HepG2 (cell line): ENCODE results near the gene RPS6KA3.

ENCODE experiments used
- EZH2 ChIP-seq: conservative IDR thresholded peaks from 2 replicates; pipeline ENCODE4 v1.6.1; 2012; ENCODE audit warnings: mild to moderate bottlenecking, low read depth, low read length, moderate library complexity
- SALL2 ChIP-seq: sonication (generic); formaldehyde crosslinking; IDR thresholded peaks from 2 replicates; pipeline ENCODE4 v1.8.1; 2023; ENCODE audit warnings: mild to moderate bottlenecking, missing genetic modification reagents, inconsistent platforms
- TOE1 ChIP-seq: sonication (generic); formaldehyde crosslinking; IDR thresholded peaks from 2 replicates; pipeline ENCODE4 v1.4.0; 2020; ENCODE audit warnings: mild to moderate bottlenecking, missing genetic modification reagents
- ZFP36L1 ChIP-seq: sonication (generic); formaldehyde crosslinking; IDR thresholded peaks from 2 replicates; pipeline ENCODE4 v1.8.0; 2022; ENCODE audit warnings: mild to moderate bottlenecking, missing genetic modification reagents, moderate library complexity
- ZNF703 ChIP-seq: sonication (generic); formaldehyde crosslinking; IDR thresholded peaks from 2 replicates; pipeline ENCODE4 v1.5.1; 2020; ENCODE audit warnings: missing genetic modification reagents, mild to moderate bottlenecking, moderate library complexity, borderline replicate concordance
- ZSCAN20 ChIP-seq: sonication (generic); formaldehyde crosslinking; IDR thresholded peaks from 2 replicates; pipeline ENCODE4 v1.4.0; 2020; ENCODE audit warnings: missing genetic modification reagents, mild to moderate bottlenecking, borderline replicate concordance
- TF ChIP-seq, protein P1 (sequence below): sonication (generic); formaldehyde crosslinking; IDR thresholded peaks from 2 replicates; pipeline ENCODE4 v1.5.1; 2020; ENCODE audit warnings: missing genetic modification reagents, mild to moderate bottlenecking, borderline replicate concordance
- TF ChIP-seq, protein P2 (sequence below): sonication (generic); formaldehyde crosslinking; IDR thresholded peaks from 2 replicates; pipeline ENCODE4 v1.5.0; 2020; ENCODE audit warnings: mild to moderate bottlenecking, missing genetic modification reagents, moderate library complexity

DNA sequence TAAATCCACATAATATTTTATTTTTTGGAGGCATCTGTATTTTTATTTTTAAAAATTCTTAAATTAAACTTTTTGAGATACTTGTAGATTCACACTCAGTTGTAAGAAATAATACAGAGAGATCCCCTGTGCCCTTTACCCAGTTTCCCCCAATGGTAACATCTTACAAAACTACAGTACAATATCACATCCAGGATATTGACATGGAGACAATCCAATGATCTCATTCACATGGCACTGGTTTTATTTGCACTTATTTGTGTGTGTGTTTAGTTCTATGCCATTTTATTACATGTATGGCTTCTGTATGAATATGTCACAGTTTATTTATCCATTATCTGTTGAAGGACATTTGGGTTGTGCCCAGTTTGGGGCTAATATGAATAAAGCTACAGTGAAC, 89.6 kb downstream of the RPS6KA3 start:
- TF ChIP-seq, protein P1, sequence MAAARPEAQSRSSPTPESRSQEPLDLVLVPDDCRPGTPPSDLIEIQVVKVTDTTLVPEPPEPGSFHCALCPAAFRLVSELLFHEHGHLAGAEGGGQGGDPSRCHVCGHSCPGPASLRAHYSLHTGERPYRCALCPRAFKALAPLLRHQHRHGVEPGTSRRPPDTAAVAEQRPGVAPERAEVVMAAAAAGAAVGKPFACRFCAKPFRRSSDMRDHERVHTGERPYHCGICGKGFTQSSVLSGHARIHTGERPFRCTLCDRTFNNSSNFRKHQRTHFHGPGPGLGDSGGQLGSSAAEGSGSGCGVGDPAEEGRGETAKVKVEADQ (CRISPR knock-in tag), result no peak
- TF ChIP-seq EZH2, result no peak
- no peak for TF ChIP-seq ZSCAN20 (CRISPR knock-in tag)
- no peak for TF ChIP-seq SALL2 (CRISPR knock-in tag)
- TF ChIP-seq, protein P2, sequence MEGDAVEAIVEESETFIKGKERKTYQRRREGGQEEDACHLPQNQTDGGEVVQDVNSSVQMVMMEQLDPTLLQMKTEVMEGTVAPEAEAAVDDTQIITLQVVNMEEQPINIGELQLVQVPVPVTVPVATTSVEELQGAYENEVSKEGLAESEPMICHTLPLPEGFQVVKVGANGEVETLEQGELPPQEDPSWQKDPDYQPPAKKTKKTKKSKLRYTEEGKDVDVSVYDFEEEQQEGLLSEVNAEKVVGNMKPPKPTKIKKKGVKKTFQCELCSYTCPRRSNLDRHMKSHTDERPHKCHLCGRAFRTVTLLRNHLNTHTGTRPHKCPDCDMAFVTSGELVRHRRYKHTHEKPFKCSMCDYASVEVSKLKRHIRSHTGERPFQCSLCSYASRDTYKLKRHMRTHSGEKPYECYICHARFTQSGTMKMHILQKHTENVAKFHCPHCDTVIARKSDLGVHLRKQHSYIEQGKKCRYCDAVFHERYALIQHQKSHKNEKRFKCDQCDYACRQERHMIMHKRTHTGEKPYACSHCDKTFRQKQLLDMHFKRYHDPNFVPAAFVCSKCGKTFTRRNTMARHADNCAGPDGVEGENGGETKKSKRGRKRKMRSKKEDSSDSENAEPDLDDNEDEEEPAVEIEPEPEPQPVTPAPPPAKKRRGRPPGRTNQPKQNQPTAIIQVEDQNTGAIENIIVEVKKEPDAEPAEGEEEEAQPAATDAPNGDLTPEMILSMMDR (CRISPR knock-in tag), result no peak
- no peak for TF ChIP-seq TOE1
- TF ChIP-seq ZFP36L1 (CRISPR knock-in tag), result no peak
- TF ChIP-seq ZNF703, result no peak
